Vagina (tissue), 2 donors: ENCODE data around the gene LARP7.

ENCODE experiments used
- CTCF ChIP-seq, 3 experiments: fragments of 450-650 bp in 2 of 3; fragments of 200-600 bp in 1 of 3; sonication (generic) in 1 of 3; IDR thresholded peaks; one replicate each; pipeline ENCODE4 v1.5.1; 2017 to 2019; ENCODE audit warnings: antibody characterized with exemption in 3 of 3, mild to moderate bottlenecking in 2 of 3, moderate library complexity in 2 of 3
- POLR2A ChIP-seq, 2 donors: fragments of 450-650 bp; IDR thresholded peaks; one replicate each; pipeline ENCODE4 v1.6.1; 2017; ENCODE audit warnings: antibody characterized with exemption in 2 of 2, mild to moderate bottlenecking in 2 of 2, moderate library complexity in 2 of 2

DNA sequence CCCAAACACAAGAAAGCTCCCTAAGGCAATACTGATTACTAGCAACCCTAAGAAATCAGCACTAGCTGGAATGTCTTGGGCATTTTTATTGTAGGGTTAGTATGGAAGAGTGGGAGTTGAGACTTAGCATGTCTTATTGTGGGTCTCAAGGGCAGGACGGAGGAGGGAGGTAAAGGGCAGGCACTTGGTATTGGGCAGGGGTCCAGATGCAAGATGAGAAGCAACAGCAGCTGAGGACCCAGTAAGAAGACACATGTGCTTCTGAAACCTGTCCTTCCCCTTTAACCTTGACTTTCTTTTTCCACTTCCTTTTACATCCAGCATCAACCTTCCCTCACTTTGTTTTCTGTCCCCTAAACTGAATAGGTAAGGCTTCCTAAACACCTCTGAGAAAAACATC, 37.4 kb downstream of the LARP7 start:
- TF ChIP-seq POLR2A (IDR thresholded peaks at IDR 0.05) (no peak), CTCF (IDR thresholded peaks at IDR 0.05) (no peak)
